ENCODE data around the gene HJV.

The HJV gene

GRCh38 chr1:145974721-145975120 lies 46.8 kb downstream of the HJV start:
- no peak for DNase-seq

GRCh38 chr1:145972580-145972979 lies 49.0 kb downstream of the HJV start:
- no peak for DNase-seq

Measured in SW 1271 (cell line).